Dedifferentiated amniotic fluid mesenchymal stem cell (primary cell): Measurements from ENCODE around the gene ING2.
"Not testable (repeated sequence)": the region's sequence is repeated elsewhere in the genome, so short reads cannot be mapped to it uniquely, and the experiment has no call there.

ENCODE experiments used
- DNase-seq: peaks from one replicate; pipeline ENCODE4 v3.0.0-alpha.2; 2016; ENCODE audit errors: extremely low spot score

ING2 gene

DNA sequence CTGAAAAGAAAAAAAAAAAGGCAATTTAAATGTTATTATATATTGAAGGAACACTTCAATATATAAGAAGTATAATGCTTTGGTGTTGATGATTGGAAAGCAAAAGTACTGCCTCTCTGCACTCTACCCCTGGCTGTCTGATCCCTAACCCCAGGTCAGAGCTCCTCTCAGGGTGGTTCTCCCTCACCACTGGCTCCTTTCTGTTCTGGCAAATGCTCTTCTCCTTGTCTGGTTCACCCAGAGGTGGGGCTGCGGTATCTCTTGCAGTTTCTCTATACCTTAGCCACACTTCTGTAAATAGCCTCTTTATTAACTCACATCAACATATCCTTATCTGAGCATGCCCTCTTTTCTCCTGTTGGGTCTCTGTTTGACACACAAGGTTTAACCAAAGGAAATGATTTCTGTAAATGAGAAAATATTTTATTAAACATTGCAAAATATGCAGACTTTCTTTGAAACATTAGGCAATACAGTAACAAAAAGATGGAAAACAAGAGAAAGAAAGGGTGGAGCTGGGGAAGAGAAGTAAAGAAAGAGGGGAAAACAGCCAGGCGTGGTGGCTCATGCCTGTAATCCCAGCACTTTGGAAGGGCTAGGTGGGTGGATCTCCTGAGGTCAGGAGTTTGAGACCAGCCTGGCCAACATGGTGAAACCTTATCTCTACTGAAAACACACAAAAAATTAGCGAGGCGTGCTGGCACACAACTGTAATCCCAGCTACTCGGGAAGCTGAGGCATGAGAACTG, 45.7 kb downstream of the ING2 start:
- no peak for DNase-seq

DNA sequence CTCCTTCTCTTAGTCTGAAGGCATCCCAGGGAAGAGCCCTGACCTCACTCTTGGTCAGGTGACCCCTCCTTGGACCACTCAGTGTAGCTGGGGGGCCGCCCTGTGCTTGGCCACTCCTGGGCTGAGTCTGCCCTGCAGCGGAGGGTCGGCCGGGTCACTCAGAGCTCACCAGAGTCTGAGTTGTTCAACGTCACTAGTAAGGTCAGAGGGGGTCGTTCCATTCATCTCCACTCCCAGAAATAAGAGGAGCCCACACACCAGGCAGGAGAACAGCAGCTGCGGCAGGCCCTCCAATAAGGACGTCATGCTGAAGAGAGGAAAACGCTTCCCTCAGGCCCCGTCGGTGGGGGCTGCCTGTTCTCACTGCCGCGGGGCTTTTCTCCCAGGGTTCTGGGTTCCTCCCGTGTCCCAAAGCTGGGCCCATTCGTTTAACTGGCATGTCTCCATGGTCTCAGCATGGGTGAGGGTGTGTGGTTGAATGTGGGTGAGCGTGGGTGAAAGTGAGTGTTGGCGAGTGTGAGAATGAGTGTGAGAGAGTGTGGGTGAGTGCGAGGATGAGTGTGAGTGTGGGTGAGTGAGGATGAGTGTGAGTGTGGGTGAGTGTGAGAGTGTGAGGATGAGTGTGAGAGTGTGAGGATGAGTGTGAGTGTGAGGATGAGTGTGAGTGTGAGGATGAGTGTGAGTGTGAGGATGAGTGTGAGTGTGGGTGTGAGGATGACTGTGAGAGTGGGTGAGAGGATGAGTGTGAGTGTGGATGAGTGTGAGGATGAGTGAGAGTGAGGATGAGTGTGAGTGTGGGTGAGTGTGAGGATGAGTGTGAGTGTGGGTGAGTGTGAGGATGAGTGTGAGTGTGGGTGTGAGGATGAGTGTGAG, 47.7 kb downstream of the ING2 start:
- no peak for DNase-seq

DNA sequence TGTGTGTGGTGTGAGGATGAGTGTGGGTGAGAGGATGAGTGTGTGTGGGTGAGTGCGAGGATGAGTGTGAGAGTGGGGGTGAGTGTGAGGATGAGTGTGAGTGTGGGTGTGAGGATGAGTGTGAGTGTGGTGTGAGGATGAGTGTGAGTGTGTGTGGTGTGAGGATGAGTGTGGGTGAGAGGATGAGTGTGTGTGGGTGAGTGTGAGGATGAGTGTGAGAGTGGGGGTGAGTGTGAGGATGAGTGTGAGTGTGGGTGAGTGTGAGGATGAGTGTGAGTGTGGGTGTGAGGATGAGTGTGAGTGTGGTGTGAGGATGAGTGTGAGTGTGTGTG, 48.3 kb downstream of the ING2 start:
- DNase-seq = not testable (repeated sequence)

DNA sequence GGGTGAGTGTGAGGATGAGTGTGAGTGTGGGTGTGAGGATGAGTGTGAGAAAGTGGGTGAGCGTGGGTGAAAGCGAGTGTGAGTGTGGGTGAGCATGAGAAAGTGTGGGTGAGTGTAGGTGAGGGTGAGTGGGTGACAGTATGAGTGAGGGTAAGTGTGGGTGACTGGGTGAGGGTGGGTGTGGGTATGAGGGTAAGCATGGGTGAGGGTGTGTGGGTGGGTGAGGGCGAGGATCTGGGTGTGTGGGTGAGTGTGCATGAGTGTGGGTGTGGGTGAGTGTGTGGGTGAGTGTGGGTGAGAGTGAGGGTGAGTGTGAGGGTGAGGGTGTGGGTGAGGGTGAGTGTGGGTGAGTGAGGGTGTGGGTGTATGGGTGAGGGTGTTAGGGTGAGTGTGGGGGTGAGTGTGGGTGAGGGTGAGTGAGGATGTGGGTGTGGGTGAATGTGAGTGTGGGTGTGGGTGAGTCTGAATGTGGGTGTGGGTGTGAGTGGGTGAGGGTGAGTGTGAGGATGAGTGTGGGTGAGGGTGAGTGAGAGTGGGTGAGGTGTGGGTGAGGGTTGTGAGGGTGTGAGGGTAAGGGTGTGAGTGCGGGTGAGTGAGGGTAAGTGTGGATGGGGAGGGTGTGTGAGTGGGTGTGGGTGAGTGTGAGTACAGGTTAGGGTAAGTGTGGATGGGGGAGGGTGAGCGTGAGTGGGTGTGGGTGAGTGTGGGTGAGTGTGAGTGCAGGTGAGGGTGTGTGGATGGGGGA, 48.9 kb downstream of the ING2 start:
- no peak for DNase-seq

DNA sequence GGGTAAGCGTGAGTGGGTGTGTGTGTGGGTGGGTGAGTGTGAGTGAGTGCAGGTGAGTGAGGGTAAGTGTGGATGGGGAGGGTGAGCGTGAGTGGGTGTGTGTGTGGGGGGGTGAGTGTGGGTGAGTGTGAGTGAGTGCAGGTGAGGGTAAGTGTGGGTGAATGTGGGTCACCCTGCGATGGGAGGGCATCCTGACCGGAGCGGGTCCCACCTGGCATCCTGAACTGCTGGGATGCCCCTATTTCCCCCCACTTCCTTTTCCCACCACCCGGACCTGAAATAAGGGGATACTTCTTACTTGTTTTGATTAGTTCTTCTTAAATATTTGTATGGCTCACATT, 49.5 kb downstream of the ING2 start:
- DNase-seq = no peak

DNA sequence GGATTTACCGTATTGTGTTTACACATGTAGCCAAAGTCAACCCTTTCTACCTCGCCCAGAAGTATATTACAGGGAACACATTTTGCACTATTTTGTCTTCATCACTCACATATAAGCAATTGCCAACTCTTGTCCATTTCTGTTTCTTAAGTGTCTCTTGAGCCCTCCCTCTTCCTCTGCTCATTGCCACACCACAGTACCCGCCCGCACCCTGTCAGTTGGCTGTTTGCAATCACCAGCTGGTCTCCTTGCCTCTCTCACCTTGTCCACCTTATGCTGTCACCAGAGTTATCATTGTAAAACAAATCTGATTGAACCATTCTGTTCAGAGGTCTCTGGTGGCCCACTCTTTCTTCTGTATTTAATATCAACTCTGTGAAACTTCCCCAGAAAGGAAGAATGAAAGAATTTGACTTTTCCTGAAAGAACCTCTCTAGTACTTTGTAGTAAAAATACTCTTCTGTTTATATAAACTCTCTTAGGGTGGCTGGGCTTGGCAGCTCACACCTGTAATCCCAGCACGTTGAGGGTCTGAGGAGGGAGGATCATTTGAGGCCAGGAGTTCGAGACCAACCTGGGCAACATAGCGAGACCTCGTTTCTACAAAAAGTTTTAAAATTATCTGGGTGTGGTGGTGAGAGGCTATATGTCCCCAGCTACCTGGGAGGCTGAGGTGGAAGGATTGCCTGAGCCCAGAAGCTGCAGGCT, 50.2 kb downstream of the ING2 start:
- DNase-seq = no peak

DNA sequence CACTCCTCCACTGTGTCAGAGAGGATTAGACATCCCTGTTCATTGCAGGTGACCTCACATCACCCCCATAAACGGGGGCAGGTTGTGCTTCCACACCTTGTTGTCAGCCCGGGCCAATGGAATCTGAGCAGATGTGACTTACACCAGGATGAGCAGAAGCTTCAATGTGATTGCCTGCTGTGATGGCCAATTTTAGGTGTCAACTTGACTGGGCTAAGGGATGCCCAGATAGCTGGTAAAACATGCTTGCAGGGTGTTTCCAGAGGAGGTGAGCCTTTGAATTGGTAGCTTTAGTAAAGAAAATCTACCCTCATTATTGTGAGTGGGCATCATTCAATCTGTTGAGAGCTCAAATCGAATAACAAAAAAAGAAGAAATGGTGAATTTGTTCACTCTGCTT, 52.1 kb downstream of the ING2 start:
- DNase-seq = no peak

DNA sequence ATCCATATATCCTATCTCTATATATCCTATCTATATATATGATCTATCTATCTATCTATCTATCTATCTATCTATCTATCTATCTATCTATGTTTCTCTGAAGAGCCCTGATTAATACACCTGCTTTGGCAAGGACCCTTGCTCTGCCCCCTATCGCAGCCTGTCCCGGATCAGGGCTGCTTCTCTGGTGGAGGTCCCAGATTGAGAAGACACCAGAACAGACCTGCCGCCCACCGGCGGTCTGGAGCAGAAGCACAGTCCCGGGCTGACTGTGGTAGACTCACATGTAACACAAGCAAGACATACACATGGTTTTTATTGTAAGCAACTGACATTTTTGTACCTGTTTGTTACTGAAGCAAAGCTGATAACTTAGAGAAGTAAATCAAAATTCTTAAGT, 52.8 kb downstream of the ING2 start:
- no peak for DNase-seq

DNA sequence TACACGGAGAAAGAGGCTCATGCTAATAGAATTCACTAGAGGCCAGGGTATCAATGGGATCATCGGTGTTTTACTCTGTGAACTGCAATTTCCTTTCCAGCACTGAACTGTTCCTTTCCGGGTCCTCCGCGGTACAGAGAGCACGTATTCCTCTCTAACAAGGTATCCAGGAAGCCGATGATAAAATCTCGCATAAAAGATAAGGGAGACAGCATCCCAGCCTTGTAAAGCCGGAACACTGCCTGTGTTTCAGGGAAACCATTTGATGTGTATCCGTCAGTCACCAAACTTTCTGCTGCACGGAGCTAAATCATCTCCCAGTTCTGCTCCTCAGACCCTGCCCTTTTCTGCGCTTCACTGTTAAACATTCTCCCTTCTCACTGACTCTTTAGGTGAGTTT, 54.0 kb downstream of the ING2 start:
- no peak for DNase-seq

DNA sequence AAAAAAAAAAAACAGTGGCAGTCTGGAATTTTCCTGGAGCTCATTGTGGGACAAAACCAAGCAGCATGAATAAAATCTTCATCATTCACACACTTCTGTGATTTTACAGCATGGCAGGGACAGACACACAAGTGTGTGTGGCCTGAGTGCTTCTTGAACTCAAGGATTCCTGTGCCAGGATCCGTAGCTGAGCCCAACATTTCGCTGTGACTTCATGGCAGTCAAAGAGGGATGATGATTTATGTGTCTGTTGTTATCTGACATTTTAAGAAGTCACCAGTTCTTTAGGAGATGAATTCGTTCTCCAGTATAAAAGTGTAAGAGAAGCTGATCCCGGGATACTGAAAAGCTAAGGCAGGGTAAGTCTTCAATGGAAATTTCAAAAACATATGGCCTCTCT, 57.0 kb downstream of the ING2 start:
- DNase-seq = no peak
